GF-D8 (cell line): Measurements from ENCODE around the gene HMBS.
A peak's percentile ranks its signal among the peaks of the same experiment; 100 is the strongest.
"Not testable (repeated sequence)": the region's sequence is repeated elsewhere in the genome, so short reads cannot be mapped to it uniquely, and the experiment has no call there.

Source experiments
- DNase-seq: peaks from one replicate; lab custom pipeline; 2025; lab: John Stamatoyannopoulos, UW

HMBS gene

GRCh38 chr11:119118946-119119345, 34.3 kb downstream of the HMBS start:
- no peak for DNase-seq

DNA sequence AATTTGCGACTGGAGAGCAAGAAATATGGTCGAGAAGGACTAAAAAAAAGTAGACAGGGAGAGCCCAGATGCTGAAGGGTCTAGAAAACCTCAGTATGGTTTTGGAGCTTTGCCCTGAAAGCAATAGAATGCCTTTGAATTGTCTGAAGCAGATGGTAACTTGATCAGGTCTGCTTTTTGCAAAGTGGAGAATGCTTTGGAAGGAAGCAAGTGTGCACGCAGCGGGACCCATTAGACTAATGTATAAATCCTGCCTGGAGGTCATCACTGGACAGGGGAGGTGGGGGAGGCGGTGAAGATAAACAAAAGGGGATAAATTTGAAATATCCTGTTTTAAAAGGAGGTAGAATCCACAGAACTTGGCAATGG, 35.9 kb downstream of the HMBS start:
- peak; percentile 76 for DNase-seq

GRCh38 chr11:119121008-119121810, 36.5 kb downstream of the HMBS start, which contains the start of gene HINFP:
TSS of gene HINFP (plus strand) at chr11:119121580. CDS start at chr11:119126945, 5,365 bp downstream.
- peak; percentile 100 for DNase-seq

GRCh38 chr11:119121811-119122124, 37.1 kb downstream of the HMBS start:
- no peak for DNase-seq

DNA sequence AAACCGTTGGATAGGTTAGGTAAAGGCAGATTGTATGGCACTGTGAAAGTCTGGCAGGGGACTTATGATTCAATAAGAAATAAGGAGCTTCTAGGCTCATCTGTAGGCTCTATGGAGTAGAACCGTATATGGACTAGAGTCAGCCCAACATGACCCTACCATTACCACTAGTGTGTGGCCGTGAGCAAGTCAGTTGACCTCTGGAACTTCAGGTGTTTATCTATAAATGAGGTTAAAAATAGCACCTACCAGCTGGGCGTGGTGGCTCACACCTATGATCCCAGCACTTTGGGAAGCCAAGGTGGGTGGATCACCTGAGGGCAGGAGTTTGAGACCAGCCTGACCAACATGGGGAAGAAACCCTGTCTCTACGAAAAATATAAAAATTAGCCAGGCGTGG, 41.1 kb downstream of the HMBS start:
- no peak for DNase-seq

DNA sequence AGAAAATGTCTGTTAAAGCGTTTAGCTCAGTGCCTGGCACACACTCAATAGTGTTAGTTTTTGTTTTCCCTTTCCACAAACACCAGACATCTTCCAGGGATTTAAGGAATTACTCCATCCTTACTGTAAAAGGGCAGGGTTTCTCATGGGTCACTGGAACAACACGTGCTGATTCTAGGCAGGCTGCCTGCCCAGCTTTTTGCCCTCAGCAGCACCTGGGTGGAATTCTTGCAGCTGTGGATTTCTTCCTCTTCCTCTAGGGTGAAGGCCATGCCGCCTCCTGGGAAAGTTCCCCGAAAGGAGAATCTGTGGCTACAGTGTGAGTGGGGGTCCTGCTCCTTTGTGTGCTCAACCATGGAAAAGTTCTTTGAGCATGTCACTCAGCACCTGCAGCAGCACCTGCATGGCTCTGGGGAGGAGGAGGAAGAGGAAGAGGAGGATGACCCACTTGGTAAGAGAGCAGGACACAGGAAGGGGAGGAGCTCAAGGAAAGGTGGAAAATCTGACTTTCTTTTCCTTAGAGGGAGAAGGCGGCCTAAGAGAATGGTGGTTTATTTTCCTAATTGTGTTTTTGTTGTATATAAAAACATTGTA, 42.1 kb downstream of the HMBS start:
- no peak for DNase-seq

DNA sequence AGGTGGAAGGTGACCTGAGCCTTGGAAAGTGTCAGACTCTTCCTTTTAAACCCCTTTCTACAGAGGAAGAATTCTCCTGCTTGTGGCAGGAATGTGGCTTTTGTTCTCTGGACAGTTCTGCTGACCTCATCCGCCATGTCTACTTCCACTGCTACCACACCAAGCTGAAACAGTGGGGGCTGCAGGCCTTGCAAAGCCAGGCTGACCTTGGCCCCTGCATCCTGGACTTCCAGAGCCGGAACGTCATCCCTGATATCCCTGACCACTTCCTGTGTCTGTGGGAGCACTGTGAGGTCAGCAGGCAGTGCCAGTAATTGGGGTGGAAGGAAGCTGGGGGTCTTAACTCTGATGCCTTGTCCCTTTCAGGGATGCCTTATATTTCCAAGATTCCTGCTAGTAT, 46.0 kb downstream of the HMBS start:
- no peak for DNase-seq

DNA sequence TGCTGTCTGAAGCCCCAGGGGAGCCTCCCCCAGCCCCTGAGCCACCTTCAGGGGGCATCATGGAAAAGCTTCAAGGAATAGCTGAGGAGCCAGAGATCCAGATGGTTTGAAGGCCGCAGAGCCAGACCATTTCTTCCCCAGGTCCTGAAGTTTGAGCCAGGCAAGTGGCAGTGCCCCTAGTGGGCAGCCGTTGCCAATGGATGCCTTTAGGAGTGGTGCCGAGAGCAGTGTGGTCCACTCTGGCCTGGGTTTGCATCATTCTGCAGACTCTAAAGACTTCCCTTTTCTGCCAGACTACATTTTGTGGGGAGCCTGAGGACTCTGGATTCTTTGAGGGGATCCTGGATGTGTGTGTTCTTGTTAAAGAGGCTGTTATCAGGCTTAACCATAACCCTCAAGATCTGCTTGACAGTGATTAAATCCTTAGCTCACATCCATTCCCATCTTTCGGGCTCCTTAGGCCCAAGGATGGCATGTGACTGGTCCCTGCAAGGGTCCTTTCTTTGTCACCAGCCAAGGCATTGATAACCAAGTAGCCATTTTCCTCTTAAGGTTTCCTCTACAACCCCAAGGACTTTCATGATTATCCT, 49.8 kb downstream of the HMBS start:
- DNase-seq: no peak

DNA sequence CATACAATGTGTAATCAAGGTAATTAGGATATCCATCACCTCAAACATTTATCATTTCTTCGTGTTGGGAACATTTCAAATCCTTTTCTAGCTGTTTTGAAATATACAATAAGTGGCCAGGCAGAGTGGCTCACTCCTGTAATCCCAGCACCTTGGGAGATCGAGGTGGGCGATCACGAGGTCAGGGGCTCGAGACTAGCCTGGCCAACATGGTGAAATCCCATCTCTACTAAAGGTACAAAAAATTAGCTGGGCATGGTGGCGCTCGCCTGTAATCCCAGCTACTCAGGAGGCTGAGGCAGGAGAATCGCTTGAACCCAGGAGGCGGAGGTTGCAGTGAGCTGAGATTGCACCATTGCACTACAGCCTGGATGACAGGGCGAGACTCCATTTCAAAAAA, 54.6 kb downstream of the HMBS start:
- DNase-seq: not testable (repeated sequence)
